Prostate gland (tissue), 2 donors: ENCODE measurements around the gene PARVB. TPM values are rescaled to one million over a fixed set of nuclear protein-coding genes. Genes with fewer than 3 reads are reported as not detected.

ENCODE experiments used
- DNase-seq: peaks from one replicate; pipeline ENCODE4 v3.0.0-alpha.2; 2019; ENCODE audit warnings: low spot score
- H3K27ac ChIP-seq, 2 donors: fragments of 200-600 bp; sonication (generic); 2 replicates each; pipeline ENCODE4 v1.5.1; 2017 to 2019
- H3K27me3 ChIP-seq: fragments of 200-600 bp; sonication (generic); replicated peaks from 2 replicates; pipeline ENCODE4 v1.5.1; 2019; ENCODE audit not compliant: insufficient read depth
- H3K36me3 ChIP-seq, 2 donors: fragments of 200-600 bp; sonication (generic); 1 replicate in 1 of 2; 2 replicates in 1 of 2; pipeline versions ENCODE4 v1.5.1 to v1.8.1; 2017 to 2019
- H3K4me1 ChIP-seq: fragments of 200-600 bp; sonication (generic); replicated peaks from 2 replicates; pipeline ENCODE4 v1.5.1; 2019
- H3K4me3 ChIP-seq, 2 donors: fragments of 200-600 bp; sonication (generic); 2 replicates each; pipeline ENCODE4 v1.5.1; 2017 to 2019
- H3K9me3 ChIP-seq: fragments of 200-600 bp; sonication (generic); 2 replicates; pipeline ENCODE4 v1.5.1; 2017
- POLR2A ChIP-seq: fragments of 450-650 bp; IDR thresholded peaks from one replicate; pipeline ENCODE4 v1.6.1; 2016; ENCODE audit warnings: antibody characterized with exemption, mild to moderate bottlenecking
- POLR2AphosphoS5 ChIP-seq: sonication (generic); formaldehyde crosslinking; IDR thresholded peaks from one replicate; pipeline ENCODE4 v1.6.1; 2017; ENCODE audit warnings: antibody characterized with exemption
- WGBS: methylation state at CpG from one replicate; pipeline ENCODE4 v1.1.5; 2018; 5-methylcytosine and 5-hydroxymethylcytosine counted together
- intact Hi-C: fragments of 100-400 bp; cut with DNase I; formaldehyde crosslinking; loops from one replicate; pipeline ENCODE4 v1.14.2; 2022
- total RNA-seq, 2 donors: library from RNA; depleted of rRNA; stranded (reverse); fragments of >200 nt; gene quantifications; one replicate each; pipeline ENCODE4 v1.1.0, GENCODE V29; 2016
- TF ChIP-seq, protein P1 (sequence below), 4 experiments: fragments of 200-600 bp in 2 of 4; fragments of 450-650 bp in 2 of 4; sonication (generic) in 2 of 4; IDR thresholded peaks; 1 replicate in 3 of 4; 2 replicates in 1 of 4; pipeline ENCODE4 v1.5.1; 2016 to 2019; ENCODE audit warnings: antibody characterized with exemption in 4 of 4, mild to moderate bottlenecking in 2 of 4, moderate library complexity in 2 of 4

PARVB gene, protein sequence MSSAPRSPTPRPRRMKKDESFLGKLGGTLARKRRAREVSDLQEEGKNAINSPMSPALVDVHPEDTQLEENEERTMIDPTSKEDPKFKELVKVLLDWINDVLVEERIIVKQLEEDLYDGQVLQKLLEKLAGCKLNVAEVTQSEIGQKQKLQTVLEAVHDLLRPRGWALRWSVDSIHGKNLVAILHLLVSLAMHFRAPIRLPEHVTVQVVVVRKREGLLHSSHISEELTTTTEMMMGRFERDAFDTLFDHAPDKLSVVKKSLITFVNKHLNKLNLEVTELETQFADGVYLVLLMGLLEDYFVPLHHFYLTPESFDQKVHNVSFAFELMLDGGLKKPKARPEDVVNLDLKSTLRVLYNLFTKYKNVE
- 10 to 100 TPM; 11.7 to 28.4 TPM for total RNA-seq

DNA sequence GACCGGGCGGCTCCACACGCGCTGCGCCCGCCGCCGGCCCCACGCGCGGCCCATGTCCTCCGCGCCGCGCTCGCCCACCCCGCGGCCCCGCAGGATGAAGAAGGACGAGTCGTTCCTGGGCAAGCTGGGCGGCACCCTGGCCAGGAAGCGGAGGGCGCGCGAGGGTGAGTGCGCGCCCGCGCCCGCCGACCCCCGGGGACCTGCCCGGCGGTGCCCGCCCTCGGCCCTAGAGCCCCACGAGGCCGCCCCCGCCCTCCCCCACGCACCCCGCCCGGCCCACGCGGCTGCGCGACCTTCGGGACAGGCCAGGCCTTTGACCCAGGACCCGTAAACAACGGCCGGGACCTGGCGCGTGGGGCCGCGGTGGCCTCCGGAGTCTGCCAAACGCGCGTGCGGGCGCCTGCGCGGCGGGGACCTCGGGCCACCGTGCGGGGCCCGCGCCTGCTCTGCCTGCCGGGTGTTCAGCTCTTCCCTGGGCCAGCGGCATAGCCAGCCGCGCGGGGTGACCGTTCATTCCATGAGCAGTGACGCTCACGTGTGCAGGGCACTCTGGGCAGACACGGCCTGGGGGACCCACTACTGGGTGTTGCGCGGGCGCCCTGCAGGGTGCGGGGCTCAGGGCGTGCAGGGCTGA, at the start of gene PARVB:
Gene PARVB, plus strand, starts transcription at position 15 of the 634 bp plus-strand sequence. Its CDS starts 38 bp downstream, at position 53.
- H3K36me3 ChIP-seq = no peaks in the 10 kb centered on the region
- TF ChIP-seq, protein P1, sequence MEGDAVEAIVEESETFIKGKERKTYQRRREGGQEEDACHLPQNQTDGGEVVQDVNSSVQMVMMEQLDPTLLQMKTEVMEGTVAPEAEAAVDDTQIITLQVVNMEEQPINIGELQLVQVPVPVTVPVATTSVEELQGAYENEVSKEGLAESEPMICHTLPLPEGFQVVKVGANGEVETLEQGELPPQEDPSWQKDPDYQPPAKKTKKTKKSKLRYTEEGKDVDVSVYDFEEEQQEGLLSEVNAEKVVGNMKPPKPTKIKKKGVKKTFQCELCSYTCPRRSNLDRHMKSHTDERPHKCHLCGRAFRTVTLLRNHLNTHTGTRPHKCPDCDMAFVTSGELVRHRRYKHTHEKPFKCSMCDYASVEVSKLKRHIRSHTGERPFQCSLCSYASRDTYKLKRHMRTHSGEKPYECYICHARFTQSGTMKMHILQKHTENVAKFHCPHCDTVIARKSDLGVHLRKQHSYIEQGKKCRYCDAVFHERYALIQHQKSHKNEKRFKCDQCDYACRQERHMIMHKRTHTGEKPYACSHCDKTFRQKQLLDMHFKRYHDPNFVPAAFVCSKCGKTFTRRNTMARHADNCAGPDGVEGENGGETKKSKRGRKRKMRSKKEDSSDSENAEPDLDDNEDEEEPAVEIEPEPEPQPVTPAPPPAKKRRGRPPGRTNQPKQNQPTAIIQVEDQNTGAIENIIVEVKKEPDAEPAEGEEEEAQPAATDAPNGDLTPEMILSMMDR (IDR thresholded peaks at IDR 0.05) = no peak
- TF ChIP-seq POLR2A (no peak), POLR2AphosphoS5 (no peak)
- no peak for DNase-seq
- WGBS = 18% methylated on average over 13 of the region's 83 CpGs
- peak within 1 kb of the TSS; percentile 66 to 71 for H3K27ac ChIP-seq
- intact Hi-C loops = loop anchor here (5.0 kb wide), 1 partner anchor 48 kb away; no protein-coding TSS in a partner anchor
- no peaks in the 10 kb centered on the region for H3K4me1 ChIP-seq
- no peaks in the 10 kb centered on the region for H3K9me3 ChIP-seq
- H3K4me3 ChIP-seq = peak within 1 kb of the TSS; percentile 46 to 48
- no peaks in the 10 kb centered on the region for H3K27me3 ChIP-seq

DNA sequence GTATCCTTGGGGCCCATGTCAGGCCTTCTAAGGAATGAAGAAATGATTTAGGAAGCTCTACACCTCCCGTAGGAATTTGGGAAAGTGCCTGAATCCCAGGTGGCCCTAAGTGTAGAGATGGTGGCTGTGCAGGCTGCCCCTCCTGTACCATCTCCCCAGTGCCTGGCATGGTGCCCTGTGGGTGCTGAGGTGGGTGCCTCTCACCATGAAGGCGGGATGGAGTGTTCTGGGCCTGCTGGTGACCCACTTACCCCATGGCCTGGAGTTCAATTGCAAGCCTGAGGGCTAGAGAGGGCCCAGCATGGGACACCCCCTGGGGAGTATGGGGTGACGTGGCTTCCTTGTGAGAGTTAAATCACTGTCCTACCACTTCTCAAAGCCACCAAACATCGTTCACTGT, 49.1 kb upstream of the PARVB start:
- peaks cover 7 to 15% of the 10 kb centered on the region in 2 donors for H3K36me3 ChIP-seq
- no peak overlapping the region for H3K4me3 ChIP-seq
- 68% methylated on average over 4 of the region's 4 CpGs for WGBS
- no peaks in the 10 kb centered on the region for H3K27me3 ChIP-seq
- H3K9me3 ChIP-seq = no peaks in the 10 kb centered on the region
- no peak for DNase-seq
- TF ChIP-seq POLR2A = no peak
- TF ChIP-seq, protein P1 (IDR thresholded peaks at IDR 0.05) = no peak
- TF ChIP-seq POLR2AphosphoS5 = no peak
- no peaks in the 10 kb centered on the region for H3K4me1 ChIP-seq
- intact Hi-C loops = no loop called here
- H3K27ac ChIP-seq = no peak overlapping the region

DNA sequence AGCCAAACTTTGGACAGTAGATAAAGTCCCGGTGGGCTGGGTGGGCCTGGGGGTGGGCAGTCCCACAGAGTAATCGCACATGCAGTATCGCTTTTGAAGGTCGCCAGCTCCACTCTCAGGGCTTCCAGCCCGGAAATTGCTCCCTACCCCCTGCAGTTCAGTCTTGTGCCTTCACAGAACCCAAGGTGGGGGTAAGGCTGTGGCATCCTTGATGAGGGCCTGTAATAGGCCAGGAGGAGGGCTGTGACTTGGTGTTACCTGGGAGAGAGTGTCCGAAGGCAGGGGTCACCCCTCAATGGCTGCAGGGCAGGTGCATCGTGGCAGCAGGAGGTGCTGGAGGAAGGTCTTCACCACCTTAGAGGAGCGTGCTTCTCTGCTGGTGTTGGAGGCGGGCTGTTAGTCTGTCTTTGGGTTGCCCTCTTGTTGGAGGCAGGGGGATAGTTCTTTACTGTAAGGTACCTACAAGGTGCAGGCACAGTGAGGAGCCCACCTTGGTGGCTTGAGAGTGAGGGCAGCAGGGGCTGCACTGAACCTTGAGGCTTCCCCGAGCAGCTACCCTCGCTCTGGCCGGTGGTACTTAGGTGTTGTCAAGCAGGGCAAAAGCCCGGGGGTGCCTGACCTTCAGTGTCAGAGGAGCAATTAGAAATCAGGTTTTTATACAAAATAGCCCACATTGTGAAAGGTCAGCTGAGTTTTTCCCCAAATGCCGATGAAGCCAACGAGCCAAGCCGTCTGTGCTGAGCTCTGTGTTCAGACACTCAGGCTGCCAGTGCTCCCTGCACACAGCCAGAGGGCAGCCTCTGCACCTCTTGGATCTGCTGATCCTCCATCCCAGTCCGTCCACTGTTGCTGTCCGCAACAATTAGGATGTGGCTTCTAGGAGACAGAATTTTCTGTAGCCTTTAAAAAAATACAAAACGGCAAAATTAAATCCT, 47.0 kb upstream of the PARVB start:
- H3K9me3 ChIP-seq = no peaks in the 10 kb centered on the region
- intact Hi-C loops = no loop called here
- 84% methylated on average over 19 of the region's 19 CpGs for WGBS
- no peak overlapping the region for H3K4me3 ChIP-seq
- TF ChIP-seq POLR2A (no peak), POLR2AphosphoS5 (no peak)
- TF ChIP-seq, protein P1 (IDR thresholded peaks at IDR 0.05) = no peak
- H3K27ac ChIP-seq = no peak overlapping the region
- H3K36me3 ChIP-seq = peaks cover 7 to 15% of the 10 kb centered on the region in 2 donors
- DNase-seq = no peak
- no peaks in the 10 kb centered on the region for H3K4me1 ChIP-seq
- H3K27me3 ChIP-seq = no peaks in the 10 kb centered on the region

DNA sequence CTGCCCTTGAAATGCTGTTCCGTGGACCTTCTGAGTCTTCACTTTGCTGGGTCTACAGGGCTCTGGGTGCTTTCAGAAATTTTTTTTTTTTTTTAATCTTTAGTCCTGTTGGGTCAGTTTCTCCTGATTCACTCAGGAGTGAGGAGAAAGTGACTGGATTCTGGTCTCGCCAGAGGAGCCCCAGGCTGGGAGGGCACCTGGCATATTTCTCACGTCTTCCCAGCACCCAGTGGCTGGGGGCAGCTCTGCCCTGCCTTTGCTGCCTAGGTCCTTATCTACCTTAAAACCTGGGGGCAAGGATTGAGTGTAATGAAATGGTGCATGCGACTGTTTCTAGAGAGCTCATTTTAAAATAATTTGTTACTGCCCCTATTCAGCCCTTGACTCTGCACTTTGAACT, 45.5 kb upstream of the PARVB start:
- 94% methylated on average over 4 of the region's 4 CpGs for WGBS
- no peak for DNase-seq
- intact Hi-C loops = no loop called here
- no peaks in the 10 kb centered on the region for H3K9me3 ChIP-seq
- TF ChIP-seq POLR2A (no peak), POLR2AphosphoS5 (no peak)
- TF ChIP-seq, protein P1 (IDR thresholded peaks at IDR 0.05) = no peak
- no peaks in the 10 kb centered on the region for H3K27me3 ChIP-seq
- no peak overlapping the region for H3K27ac ChIP-seq
- no peak overlapping the region for H3K4me3 ChIP-seq
- H3K36me3 ChIP-seq = peaks cover 10 to 15% of the 10 kb centered on the region in 2 donors
- no peaks in the 10 kb centered on the region for H3K4me1 ChIP-seq
